Progenitor cell of endocrine pancreas (in vitro differentiated cells): ENCODE results near the gene SPOCK1. TPM values are rescaled to one million over a fixed set of nuclear protein-coding genes. Genes with fewer than 3 reads are reported as not detected.

Experiments
- DNase-seq: peaks from one replicate; pipeline ENCODE4 v3.0.0; 2021; ENCODE audit warnings: low spot score; ENCODE audit not compliant: unreplicated experiment
- H3K27ac Mint-ChIP-seq: 2 replicates; pipeline ENCODE4 v1.8.0; 2021; ENCODE audit warnings: mild to moderate bottlenecking, moderate library complexity, mixed read lengths
- H3K27me3 Mint-ChIP-seq: 2 replicates; pipeline ENCODE4 v1.8.0; 2021; ENCODE audit warnings: mixed read lengths
- H3K36me3 Mint-ChIP-seq: 2 replicates; pipeline ENCODE4 v1.8.0; 2022; ENCODE audit warnings: mixed read lengths; ENCODE audit not compliant: insufficient read depth
- H3K4me1 Mint-ChIP-seq: 2 replicates; pipeline ENCODE4 v1.8.0; 2021; ENCODE audit warnings: low read depth, mixed read lengths
- H3K4me3 Mint-ChIP-seq: 2 replicates; pipeline ENCODE4 v1.8.0; 2021; ENCODE audit warnings: low read depth, mild to moderate bottlenecking, moderate library complexity, mixed read lengths
- H3K9me3 Mint-ChIP-seq: 2 replicates; pipeline ENCODE4 v1.8.0; 2021; ENCODE audit warnings: low read depth, mixed read lengths
- CTCF ChIP-seq: fragments of 200-600 bp; sonication (generic); IDR thresholded peaks from one replicate; pipeline ENCODE4 v1.5.0; 2021; ENCODE audit warnings: antibody characterized with exemption, mild to moderate bottlenecking; ENCODE audit not compliant: unreplicated experiment
- total RNA-seq: library from RNA; stranded (reverse); gene quantifications from 2 replicates; pipeline ENCODE4 v1.2.1, GENCODE V29; 2021

Gene SPOCK1
- total RNA-seq, 1 donor from 2014 or later, result 41.4 TPM

DNA sequence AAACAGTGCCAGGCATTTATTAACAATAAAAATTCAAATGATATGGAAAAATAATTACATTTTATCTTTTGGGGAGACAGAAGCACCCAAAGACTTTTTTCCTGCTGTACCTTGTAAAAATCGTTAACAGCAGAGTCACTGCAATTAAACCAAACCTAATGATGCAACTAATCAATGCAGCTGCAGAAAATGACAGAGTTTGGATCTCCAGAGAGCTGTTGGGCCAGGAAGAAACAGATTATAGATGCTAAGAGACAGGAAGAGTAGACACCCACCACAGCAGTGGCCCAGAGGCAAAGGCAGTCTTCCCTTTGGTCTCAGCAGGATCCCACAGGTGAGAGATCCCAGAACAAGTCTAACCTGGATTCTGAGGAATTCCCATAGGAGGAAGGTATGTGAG, 53.0 kb downstream of the SPOCK1 start:
- no peak overlapping the region for H3K27ac Mint-ChIP-seq
- no peaks in the 10 kb centered on the region for H3K4me1 Mint-ChIP-seq
- H3K27me3 Mint-ChIP-seq, result peaks cover 34% of the 10 kb centered on the region
- DNase-seq, result no peak
- no peaks in the 10 kb centered on the region for H3K36me3 Mint-ChIP-seq
- TF ChIP-seq CTCF, result no peak
- no peak overlapping the region for H3K4me3 Mint-ChIP-seq
- H3K9me3 Mint-ChIP-seq, result no peaks in the 10 kb centered on the region

- peaks cover 44% of the 10 kb centered on the region for H3K27me3 Mint-ChIP-seq
Observed at GRCh38 chr5:137442660-137443059, 56.5 kb downstream of the SPOCK1 start.

GRCh38 chr5:137441476-137441875, 57.6 kb downstream of the SPOCK1 start:
- no peak overlapping the region for H3K4me3 Mint-ChIP-seq

More at GRCh38 chr5:137442660-137443059, 56.5 kb downstream of the SPOCK1 start:
- H3K4me1 Mint-ChIP-seq, result no peaks in the 10 kb centered on the region
- no peak overlapping the region for H3K4me3 Mint-ChIP-seq
- no peak for TF ChIP-seq CTCF
- H3K36me3 Mint-ChIP-seq, result no peaks in the 10 kb centered on the region
- no peaks in the 10 kb centered on the region for H3K9me3 Mint-ChIP-seq
- DNase-seq, result no peak
- H3K27ac Mint-ChIP-seq, result no peak overlapping the region

DNA sequence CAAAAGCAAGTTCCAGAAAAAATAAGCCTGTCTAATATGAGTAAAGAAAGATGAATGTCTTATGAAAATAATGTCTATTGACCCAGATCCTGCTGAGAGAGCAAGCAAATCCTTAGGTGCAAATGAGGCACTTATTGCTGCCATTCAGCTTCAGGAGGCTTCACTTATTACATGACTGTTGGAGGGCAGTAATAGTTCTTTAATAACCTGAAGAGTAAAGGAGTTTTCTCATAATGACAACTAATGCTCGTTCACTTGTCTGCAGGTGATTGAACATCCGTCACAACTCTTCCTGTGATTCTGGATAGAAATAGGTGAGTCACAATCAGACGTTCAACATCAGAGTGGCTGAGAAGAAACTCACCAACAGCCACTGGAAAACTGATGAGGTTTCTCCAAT, 58.3 kb downstream of the SPOCK1 start:
- H3K4me1 Mint-ChIP-seq, result no peaks in the 10 kb centered on the region
- no peak for TF ChIP-seq CTCF
- H3K27ac Mint-ChIP-seq, result no peak overlapping the region
- H3K27me3 Mint-ChIP-seq, result peaks cover 42% of the 10 kb centered on the region
- H3K4me3 Mint-ChIP-seq, result no peak overlapping the region
- H3K9me3 Mint-ChIP-seq, result no peaks in the 10 kb centered on the region
- no peak for DNase-seq
- H3K36me3 Mint-ChIP-seq, result no peaks in the 10 kb centered on the region

More at GRCh38 chr5:137441476-137441875, 57.6 kb downstream of the SPOCK1 start:
- H3K27me3 Mint-ChIP-seq, result peaks cover 44% of the 10 kb centered on the region
- H3K27ac Mint-ChIP-seq, result no peak overlapping the region
- no peaks in the 10 kb centered on the region for H3K36me3 Mint-ChIP-seq
- no peaks in the 10 kb centered on the region for H3K9me3 Mint-ChIP-seq
- no peak for DNase-seq
- H3K4me1 Mint-ChIP-seq, result no peaks in the 10 kb centered on the region
- no peak for TF ChIP-seq CTCF

DNA sequence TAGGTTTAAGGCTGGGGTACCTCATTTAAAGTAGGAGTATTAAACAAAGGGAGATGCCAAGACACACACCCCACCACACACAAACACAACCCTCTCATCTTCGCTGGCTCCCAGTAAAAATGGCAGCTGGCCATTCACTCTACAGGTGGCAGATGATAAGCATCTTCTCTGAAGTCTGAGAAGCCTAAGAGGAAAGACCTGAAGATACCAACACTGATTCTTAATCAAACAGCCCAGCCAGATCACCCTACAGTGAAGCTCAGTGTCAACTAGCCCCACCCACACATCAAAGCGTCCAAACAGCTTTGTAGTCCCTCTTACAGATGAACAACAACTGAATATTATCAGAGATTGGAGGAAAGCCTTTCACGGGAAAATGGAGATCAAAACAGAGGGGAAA, 59.5 kb downstream of the SPOCK1 start:
- DNase-seq, result no peak
- no peaks in the 10 kb centered on the region for H3K9me3 Mint-ChIP-seq
- no peak overlapping the region for H3K4me3 Mint-ChIP-seq
- no peaks in the 10 kb centered on the region for H3K36me3 Mint-ChIP-seq
- H3K27me3 Mint-ChIP-seq, result peaks cover 42% of the 10 kb centered on the region
- TF ChIP-seq CTCF, result no peak
- no peak overlapping the region for H3K27ac Mint-ChIP-seq
- no peaks in the 10 kb centered on the region for H3K4me1 Mint-ChIP-seq
